Measurements from ENCODE around the gene LTF.
"Not testable (repeated sequence)": the region's sequence is repeated elsewhere in the genome, so short reads cannot be mapped to it uniquely, and the experiment has no call there.

LTF gene

DNA sequence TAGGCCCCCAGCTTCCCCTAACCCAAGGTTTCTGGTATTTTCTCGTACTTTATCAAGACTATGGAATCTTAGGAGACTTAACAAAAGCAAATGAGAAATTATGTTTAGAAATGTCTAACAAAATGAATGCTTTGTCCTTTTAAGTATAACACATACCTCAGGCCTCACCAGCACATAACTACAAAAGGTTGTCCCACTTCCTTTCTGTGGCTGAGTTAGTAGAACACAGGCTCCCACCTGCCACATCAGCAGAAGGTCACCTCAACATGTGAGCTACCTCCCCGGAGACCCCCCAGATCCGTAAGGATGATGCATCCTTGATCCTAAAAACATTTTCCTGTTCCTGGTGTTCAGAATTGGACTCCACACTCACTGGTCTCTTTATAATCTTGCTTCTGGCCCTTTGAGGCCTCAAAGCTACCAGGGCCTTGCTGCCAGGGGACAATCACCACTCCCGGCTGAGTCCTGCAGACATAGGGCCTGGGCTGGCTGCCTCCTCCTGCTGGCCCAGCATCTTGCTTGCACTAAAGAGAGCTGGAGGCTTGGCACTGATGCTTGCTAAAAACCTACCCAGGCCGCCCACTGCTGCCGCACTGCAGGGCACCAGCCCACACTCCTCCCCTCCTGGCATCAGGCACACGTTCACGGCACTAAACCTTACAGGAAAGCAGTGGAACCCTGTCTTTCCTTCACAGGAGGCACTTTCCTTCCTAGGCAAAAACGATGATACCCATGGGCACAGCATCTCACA, 54.8 kb downstream of the LTF start:
- DNase-seq: no peak

DNA sequence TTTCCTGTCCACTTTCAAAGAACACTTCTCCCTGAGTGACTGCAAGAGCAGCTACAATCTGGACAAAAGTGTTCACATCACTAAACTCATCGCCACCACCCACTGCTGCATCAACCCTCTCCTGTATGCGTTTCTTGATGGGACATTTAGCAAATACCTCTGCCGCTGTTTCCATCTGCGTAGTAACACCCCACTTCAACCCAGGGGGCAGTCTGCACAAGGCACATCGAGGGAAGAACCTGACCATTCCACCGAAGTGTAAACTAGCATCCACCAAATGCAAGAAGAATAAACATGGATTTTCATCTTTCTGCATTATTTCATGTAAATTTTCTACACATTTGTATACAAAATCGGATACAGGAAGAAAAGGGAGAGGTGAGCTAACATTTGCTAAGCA, 55.9 kb downstream of the LTF start:
- DNase-seq: no peak

DNA sequence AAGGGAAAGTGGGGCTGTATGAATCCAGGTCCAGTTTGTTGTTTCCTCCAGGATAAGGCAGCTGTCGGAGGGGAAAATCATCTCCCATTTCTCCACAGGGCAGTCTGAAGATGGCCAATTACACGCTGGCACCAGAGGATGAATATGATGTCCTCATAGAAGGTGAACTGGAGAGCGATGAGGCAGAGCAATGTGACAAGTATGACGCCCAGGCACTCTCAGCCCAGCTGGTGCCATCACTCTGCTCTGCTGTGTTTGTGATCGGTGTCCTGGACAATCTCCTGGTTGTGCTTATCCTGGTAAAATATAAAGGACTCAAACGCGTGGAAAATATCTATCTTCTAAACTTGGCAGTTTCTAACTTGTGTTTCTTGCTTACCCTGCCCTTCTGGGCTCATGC, 56.7 kb downstream of the LTF start:
- no peak for DNase-seq

DNA sequence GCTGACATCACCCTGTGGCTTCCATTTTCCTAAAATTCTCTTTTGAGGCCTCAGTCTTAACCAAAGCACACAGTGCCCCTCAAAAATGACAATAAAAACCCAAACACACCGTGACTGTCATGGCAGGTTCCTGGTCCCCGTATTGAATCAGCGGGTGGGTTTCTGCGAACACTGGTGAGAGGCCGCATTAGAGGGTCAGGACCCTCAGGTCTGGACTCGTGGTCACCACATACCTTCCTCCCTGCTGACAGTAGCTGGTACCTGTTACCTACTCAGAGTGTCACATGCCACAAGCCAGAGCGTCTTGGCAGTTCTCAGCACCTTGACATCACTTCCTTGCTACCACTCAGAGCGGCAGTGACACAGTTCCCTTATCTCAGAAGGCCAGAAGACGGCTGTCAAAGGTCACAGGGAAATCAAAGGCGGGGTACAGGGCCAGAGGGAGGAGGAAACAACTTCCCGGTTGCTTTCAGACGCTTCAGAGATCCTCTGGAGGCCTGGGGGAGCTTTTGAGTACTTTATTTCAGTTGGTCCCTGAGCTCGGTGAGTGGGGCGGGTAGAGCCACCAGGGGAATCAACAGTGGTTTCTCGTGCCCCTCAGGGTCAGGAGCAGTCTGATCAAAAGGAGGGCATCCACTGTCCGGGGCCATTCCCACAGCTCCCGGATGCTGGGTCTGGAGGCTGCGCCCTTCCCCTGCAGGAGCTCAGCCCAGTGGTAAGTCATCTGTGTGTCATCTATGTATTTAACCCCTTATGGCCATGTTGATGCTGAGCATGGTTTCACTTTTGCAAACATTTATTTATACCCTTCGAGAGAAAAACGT, 57.7 kb downstream of the LTF start, which contains the start of the genes CCR5AS and CCRL2:
Gene CCR5AS, minus strand, starts transcription at position 279 of the 824 bp plus-strand sequence.
Gene CCRL2, plus strand, starts transcription at position 472 of the 824 bp plus-strand sequence. CDS start 821 bp downstream, outside the sequence.
- no peak for DNase-seq

DNA sequence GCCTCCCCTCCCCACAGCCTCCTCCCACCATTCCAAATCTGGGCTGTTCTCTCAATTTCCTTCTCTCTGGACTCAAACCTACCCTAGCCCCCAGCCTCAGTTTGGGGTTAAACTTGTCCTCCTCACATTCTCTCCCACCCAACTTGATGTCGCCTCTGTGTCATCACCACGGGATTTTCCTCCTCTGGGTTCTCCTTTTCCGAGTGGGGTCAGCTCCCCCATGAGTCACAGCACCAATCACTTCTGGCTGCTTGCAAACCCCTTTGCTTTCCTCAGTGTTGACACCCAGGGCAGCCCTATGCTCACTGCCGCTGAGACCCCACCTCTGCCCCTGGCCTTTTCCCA, 58.3 kb downstream of the LTF start:
- no peak for DNase-seq

DNA sequence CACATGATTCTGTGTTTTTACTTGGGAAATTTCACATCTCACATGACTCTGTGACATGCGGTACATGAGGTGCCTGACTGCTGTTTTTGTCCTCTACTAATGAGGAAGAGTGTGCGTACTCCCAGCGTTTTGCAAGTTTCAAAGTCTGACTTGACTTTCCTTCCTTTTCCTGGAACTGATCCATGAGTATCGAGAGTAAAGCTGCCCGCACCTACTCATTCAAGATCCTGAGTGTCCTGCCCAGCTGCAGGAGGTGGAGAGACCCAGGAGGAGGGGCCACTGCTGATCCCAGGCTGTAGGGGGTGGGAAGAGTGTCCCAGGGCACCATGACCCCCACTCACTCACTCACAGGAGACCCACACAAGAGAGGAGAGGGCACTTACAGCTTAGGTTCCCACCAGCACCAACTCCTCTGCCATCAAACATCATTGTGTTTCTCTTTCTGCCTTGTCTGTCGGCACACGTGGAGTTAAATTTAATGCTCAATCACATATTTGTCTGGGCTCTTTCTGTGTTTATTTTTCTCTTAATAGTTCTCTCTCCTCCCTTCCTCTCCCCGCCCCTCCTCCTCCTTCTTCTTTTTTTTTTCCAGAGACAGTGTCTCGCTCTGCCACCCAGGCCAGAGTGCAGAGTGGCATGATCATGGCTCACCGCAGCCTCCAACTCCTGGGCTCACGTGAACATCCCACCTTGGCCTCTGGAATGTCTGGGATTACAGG, 59.2 kb downstream of the LTF start:
- DNase-seq: no peak

DNA sequence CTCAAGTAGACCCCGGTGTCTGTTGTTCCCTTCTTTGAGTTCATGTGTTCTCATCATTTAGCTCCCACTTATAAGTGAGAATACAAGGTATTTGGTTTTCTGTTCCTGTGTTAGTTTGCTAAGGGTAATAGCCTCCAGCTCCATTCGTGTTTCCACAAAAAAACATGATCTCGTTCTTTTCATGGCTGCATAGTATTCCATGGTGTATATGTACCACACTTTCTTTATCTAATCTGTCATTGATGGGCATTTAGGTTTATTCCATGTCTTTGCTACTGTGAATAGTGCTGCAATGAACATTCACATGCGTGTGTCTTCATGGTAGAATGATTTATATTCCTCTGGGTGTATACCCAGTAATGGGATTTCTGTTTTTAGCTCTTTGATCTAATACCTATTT, 61.8 kb downstream of the LTF start:
- not testable (repeated sequence) for DNase-seq

DNA sequence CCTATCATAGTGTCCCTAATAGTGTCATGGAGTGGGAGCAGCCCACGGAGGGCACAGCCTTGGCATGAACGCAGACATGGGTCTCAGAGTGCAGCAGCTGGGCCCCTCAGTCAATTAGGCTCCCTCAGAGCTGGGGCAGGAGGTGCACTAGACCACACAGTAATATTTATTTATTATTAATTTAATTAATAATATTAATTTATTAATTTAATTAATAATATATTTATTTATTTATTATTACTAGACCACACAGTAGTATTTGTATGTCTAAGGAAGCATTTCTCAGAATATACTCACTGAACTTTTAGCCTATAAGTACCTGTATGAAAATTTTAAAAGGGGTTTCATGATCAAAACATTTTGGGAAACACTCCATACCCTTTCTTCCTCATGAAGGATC, 63.1 kb downstream of the LTF start:
- no peak for DNase-seq

DNA sequence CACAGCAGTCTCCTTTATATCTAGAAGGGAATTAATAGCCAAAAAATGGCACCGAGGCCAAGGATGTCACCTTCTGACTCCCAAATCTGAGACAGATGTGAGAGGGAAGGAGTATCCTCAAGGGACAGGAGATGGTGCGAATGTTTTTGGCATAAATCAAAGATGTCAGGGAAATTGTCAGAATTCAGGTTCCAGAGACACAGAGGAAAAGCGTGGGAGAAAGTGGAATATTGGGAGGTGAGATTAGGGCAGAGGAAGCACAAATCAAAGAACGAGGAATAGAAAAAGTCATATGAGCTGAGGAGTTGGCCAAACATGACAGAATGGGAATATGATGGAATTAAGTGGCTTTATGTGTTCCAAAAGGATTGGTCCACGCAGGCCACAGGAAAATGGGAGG, 63.9 kb downstream of the LTF start:
- no peak for DNase-seq

DNA sequence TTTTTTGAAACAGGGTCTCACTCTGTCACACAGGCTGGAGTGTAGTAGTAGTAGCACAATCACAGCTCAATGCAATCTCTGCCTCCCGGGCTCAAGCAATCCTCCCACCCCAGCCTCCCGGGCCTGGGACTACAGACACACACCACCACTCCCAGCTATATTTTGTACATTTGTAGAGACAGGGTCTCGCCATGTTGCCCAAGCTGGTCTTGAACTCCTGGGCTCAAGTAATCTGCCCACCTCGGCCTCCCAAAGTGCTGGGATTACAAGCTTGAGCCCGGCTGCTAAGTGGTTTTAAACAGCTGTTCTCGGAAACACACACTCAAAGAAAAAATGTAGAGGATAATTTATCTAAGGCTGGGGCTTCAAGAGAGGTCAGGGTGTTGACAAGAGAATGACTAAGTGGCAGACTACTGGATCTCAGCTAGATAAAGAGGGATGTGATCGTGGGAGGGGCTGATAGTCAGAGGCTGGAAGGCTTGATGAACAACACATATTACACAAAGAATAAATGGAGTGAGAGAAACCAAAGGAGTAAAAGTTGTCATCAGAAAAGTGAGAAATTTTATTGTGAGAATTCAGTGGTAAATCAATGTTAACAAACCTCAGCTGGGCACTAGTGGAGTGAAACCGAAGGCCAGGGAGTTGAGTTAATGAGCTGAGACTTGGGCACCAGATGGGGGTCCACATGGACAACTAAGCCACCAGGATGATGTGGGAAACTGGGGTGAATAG, 64.5 kb downstream of the LTF start:
- no peak for DNase-seq

DNA sequence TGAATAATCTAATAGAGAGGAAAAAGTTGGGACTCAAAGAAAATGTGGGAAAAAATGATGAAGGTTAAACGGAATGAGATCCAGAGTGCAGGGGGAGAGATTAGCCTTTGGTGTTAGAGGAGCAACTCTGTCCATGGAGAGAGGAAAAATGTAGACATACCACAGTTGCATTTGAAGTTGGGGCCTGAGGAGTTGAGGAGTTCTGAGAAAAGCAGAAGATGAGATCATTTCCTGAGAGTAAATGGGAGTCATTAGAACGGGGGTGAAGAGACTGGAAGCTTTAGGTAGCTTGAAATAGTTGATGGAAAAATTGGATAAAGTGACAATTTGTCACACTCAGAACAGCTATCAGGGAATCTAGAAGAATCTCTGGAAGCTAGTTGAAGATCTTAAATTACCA, 65.1 kb downstream of the LTF start:
- DNase-seq: no peak

DNA sequence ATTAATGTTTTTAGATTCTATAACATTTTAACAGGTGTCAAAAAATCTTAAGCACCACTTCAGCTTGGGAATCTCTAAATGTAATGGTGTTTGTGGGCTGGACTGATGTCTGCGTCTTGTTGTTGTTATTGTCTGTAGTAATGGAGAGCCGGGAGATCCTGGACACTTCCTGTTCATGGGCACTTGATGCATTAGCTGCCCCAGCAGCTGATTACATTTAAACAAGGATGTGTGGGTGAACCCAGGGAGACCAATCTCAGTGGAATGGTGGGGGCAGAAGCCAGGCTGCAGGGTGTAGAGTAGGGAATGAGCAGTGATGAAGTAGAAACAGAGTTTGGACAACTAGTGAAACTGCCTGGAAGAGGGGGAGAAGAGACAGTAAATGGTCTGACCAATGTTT, 65.6 kb downstream of the LTF start:
- no peak for DNase-seq

DNA sequence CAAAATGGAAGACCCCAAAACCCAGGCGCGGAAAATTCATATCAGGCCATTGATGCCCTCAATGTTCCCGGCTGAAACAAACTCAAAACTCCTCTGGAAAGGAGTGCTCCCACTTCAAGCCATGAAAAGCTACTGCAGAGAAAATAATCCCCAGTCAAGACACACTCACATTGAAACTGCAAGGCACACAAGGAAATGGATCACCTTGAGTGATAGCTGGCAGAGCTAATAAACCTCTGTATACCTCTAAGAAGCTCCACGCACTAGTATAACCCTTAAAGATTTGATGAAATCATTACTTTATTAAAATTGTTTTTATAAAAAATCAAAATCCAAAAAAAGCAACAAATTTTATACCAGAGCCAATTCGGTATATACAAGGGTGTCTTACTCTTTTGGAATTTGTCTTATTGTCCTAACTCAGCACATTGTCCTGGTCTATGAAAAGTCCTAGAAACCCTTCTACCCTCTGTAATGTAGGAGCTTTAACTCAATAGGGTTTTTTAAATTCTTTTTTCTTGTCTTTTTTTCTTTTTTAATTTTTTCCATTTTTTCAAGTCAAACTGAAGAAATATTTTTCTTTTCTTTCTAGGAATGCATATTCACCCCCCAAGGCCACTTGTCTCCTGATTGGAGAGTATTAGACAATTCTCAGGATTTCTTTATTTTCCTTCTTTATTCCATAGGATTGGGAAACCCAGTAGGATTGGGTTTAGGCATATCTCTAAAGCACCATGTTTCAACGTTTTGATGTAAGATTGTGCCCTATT, 66.3 kb downstream of the LTF start:
- DNase-seq: no peak

DNA sequence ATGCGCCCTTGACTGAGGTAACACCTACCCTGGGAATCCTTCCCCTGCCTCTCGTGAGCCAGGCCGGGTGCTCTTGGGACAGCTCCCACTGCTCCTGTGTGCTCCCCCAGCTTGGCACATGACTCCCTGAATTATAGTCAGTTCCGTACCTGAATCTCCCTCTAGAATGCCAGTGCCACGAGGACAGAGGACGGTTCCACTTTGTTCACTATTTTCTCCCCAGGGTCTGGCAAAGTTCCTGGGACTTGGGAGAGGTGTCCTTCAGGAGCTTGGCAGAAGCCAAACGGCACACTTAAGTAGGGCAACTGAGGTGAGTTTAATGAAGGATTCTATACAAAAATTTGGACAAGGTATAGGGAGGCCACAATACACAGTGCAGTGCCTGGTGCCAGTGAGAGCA, 67.6 kb downstream of the LTF start:
- DNase-seq: no peak

DNA sequence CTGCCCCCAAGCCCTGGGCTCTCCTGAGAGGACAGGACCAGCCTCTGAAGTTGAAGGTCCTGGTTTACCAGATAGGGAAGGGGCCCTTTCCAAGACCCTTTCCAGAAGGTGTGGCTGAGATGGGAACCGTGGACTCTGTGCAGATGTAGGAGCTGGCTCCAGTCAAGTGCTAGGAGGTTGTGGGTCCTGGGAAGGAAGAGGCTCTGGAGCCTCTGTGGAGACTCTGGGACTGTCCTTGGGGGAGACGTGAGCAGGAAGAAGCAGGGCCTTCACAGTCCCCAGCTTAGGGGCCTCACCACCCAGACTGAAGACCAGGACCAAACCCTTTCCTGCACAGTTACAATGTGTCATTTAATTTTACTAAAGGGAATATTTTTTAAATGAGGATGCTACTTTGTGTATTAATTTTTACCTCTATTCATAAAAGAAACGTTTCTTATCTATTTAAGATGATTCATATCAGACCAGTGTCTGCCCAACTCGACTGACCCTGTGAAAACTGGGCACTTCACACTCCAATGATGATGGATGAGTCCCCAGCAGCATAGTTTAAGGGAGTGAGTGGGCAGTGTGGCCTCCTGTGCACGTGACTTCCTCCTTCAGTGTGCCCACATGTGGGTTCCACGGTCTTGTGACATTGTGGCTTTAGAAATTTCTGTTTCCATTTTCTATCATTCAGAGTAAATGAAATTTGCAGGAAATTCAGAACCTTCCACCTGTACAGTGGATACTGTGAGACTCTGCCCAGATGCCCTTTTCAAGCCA, 68.8 kb downstream of the LTF start:
- DNase-seq: no peak

DNA sequence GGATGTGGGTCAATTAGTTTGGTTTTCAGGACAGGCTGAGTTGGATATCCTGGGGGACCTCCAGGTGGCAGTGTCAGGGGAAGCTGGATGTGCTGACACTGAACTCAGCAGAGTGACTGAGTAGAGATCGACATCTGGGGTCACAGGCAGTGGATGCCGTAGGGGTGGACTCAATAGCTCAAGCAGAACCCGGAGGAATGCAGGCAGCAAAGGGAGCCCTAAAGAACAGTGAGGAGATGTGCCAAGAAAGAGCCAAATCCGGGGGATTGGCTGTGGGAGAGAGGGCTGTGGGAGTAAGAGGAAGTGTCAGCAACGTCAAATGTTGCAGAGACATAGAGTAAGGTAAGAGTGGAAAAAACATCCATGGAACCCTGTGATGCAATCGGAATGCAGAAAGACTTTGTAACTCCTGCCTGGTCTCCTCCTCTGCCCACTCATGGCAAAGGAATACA, 69.5 kb downstream of the LTF start:
- DNase-seq: no peak

DNA sequence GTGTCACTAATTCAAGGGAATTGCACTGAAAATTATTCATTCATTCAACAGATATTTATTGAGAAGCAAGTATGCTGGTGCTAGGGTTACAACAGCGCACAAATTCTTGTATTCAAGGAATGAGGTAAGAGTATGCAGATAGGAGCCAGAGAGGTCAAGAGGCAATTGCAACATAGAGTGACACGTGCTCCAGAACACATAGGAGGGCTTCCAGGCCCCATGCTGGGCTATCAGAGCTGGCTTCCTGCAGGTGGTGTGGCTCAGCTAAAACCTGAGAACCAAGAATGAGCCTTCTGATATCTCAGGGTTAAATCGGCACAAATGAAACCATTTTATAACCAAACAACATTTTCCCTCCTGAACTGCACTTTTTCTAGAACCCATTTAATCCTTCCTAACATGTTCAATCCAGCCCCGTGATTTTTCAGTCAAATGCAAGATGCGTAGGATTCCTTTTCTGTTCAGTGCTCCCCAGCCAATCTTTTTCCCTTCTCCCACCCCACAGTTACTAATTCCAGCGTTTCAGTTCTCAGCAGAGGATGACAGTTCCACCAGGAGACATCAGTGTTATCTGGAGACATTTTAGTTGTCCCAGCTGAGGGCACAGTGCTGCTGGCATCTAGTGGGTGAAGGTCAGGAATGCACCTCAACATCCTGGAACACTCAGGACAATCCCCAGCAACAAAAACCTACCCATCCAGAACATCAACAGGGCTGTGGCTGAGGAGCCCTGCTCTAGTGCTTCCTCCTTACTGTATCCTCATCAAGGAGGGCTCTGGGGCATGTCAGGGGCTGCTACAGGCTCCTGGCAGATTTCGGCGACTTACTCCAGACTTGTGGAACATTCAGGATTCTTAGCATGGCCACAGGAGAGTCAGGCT, 70.9 kb downstream of the LTF start:
- no peak for DNase-seq

DNA sequence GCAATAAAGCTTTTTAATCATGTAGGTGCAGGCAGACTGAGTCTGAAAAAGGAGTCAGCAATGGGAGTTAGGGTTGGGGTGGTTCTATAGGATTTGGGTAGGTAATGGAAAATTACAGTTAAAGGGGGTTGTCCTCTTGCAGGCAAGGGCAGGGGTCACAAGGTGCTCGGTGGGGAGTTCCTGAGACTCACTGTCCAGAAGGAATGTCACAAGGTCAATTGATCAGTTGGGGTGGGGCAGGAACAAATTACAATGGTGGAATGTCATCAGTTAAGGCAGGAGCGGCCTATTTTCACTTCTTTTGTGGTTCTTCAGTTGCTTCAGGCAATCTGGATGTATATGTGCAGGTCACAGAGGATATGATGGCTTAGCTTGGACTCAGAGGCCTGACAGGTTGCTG, 71.7 kb downstream of the LTF start:
- no peak for DNase-seq

DNA sequence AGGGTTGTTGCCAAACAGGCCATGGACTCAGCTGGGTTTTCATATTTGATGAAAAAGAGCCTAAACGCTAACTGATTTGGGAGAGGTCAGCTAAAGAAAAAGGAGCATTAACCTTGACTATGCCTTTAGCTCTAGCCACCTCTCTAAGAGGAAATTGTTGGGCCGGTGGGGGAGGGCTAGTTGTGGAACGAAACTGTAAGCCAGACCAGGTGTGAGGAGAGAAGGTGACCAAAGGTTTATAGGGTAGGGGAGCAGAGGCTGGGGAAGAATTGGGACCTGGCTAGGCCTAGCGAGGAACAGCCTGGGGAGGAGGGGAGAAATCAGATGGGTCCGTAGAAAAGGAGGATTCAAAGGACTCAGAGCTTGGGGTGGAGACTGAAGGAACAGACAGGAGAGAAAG, 73.2 kb downstream of the LTF start:
- not testable (repeated sequence) for DNase-seq

DNA sequence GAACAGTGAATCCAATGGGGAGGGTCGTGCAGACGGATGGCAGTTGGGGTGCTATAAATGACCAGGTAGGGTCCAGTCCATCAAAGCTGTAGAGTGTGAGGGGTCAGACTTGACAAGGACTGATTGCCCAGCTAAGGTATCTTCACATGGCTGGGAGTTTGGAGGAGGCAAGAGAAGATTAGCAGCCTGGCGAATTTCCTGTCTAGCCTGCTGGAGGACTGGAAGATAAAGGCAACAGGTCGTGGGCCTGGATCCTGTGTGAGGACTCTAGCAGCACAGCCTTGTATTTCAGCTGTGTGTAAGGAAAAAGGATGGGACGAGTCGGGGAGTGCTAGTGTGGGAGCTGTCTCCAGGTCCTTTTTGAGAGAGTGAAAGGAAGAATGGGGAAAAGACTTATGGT, 75.4 kb downstream of the LTF start:
- DNase-seq: no peak

Measured in NCI-H2171 treated with DMSO at 0.1 percent for 48 hours (cell line).